Body of pancreas (tissue), 4 donors: ENCODE results near the gene MAP3K9. TPM values are rescaled to one million over a fixed set of nuclear protein-coding genes. Genes with fewer than 3 reads are reported as not detected.

Experiments
- ATAC-seq: fragments of 150-250 bp; one replicate; pipeline ENCODE4 v1.9.1; 2016
- DNase-seq, 4 donors: peaks; one replicate each; pipeline ENCODE4 v3.0.0-alpha.2; 2019
- H3K27ac ChIP-seq, 4 donors: fragments of 200-600 bp; sonication (generic); 1 replicate in 3 of 4; 2 replicates in 1 of 4; pipeline versions ENCODE4 v1.5.1 to v1.6.1; 2016 to 2019; ENCODE audit warnings: mild to moderate bottlenecking in 1 of 4, mixed read lengths in 1 of 4, moderate library complexity in 1 of 4
- H3K27me3 ChIP-seq, 2 donors: fragments of 200-600 bp; sonication (generic); one replicate each; pipeline ENCODE4 v1.6.0; 2016; ENCODE audit warnings: mild to moderate bottlenecking in 1 of 2
- H3K36me3 ChIP-seq, 2 donors: fragments of 200-600 bp; sonication (generic); replicated peaks in 1 of 2; 2 replicates each; pipeline ENCODE4 v1.5.1; 2016; ENCODE audit warnings: low read depth in 2 of 2; ENCODE audit not compliant: insufficient read depth in 1 of 2
- H3K4me1 ChIP-seq: fragments of 200-600 bp; sonication (generic); one replicate; pipeline ENCODE4 v1.6.0; 2016
- H3K4me3 ChIP-seq, 2 donors: fragments of 200-600 bp; sonication (generic); 1 replicate in 1 of 2; 2 replicates in 1 of 2; pipeline ENCODE4 v1.5.1; 2016 to 2019
- H3K9me3 ChIP-seq, 3 donors: fragments of 200-600 bp; sonication (generic); 1 replicate in 2 of 3; 2 replicates in 1 of 3; pipeline ENCODE4 v1.5.1; 2016
- POLR2A ChIP-seq, 3 donors: fragments of 450-650 bp; IDR thresholded peaks; one replicate each; pipeline ENCODE4 v1.6.1; 2016; ENCODE audit warnings: antibody characterized with exemption in 3 of 3, mild to moderate bottlenecking in 2 of 3
- WGBS, 2 donors: methylation state at CpG; one replicate each; pipeline ENCODE4 v1.1.5; 2017; 5-methylcytosine and 5-hydroxymethylcytosine counted together
- intact Hi-C: fragments of 100-400 bp; cut with DNase I; formaldehyde crosslinking; loops from one replicate; pipeline ENCODE4 v1.15.1; 2023
- total RNA-seq, 2 donors: library from RNA; depleted of rRNA; stranded (reverse); fragments of >200 nt; gene quantifications; one replicate each; pipeline ENCODE4 v1.1.0, GENCODE V29; 2016
- TF ChIP-seq, protein P1 (sequence below), 7 experiments: fragments of 450-650 bp in 4 of 7; fragments of 200-600 bp in 3 of 7; sonication (generic) in 3 of 7; IDR thresholded peaks; one replicate each; pipeline ENCODE4 v1.5.1; 2016 to 2019; ENCODE audit warnings: antibody characterized with exemption in 7 of 7

Gene MAP3K9
- total RNA-seq, 2 donors from 2014 or later, result 5.4 to 10.9 TPM

DNA sequence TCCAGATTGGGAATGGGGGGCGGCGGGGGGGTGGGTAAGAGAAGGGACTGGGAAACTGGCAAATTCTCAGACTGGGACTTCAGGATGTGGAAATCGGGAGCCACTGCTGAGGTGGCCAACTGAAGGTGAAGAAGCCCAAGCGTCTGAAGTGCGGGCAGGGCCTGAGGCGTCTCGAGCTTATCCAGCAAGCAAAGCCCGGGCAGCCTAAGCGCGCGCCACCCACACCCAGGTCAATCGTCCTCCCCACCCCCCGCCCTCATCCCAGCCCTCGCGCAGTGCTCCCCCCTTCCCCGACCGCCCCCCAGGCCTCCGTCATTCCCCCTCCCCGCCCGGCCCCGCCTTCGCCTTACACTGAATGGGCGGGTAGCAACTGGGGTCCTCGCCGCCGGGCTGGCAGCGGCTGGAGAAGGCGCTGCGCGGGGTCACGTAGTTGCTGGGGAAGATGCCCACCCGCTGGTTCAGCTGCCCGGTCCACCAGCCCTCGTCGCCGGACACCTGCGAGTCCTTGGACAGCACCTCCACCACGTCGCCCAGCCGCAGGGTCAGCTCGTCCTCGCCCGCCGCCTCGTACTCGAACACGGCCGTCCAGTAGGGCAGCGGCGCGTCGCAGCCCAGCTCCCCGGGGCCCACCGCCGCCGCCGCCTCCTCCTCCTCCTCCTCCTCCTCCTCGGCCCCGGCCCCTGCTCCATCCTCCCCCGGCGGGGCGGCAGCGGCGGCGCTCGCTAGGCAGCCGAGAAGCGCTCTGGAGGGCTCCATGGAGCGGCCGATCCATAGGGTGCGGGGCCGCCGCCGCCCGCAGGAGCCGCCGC lies 693 bp downstream of the MAP3K9 start:
- DNase-seq, result peak; percentile 28 to 46 (median 42)
- Histone ChIP-seq H3K36me3 (no peaks in the 10 kb centered on the region), H3K27me3 (no peaks in the 10 kb centered on the region), H3K4me1 (peaks cover 13% of the 10 kb centered on the region), H3K4me3 (peak overlapping the region; percentile 45 to 93), H3K27ac (peak overlapping the region; percentile 87 to 92 (median 90)), H3K9me3 (no peaks in the 10 kb centered on the region)
- intact Hi-C loops, result no loop called here
- TF ChIP-seq, protein P1, sequence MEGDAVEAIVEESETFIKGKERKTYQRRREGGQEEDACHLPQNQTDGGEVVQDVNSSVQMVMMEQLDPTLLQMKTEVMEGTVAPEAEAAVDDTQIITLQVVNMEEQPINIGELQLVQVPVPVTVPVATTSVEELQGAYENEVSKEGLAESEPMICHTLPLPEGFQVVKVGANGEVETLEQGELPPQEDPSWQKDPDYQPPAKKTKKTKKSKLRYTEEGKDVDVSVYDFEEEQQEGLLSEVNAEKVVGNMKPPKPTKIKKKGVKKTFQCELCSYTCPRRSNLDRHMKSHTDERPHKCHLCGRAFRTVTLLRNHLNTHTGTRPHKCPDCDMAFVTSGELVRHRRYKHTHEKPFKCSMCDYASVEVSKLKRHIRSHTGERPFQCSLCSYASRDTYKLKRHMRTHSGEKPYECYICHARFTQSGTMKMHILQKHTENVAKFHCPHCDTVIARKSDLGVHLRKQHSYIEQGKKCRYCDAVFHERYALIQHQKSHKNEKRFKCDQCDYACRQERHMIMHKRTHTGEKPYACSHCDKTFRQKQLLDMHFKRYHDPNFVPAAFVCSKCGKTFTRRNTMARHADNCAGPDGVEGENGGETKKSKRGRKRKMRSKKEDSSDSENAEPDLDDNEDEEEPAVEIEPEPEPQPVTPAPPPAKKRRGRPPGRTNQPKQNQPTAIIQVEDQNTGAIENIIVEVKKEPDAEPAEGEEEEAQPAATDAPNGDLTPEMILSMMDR (IDR thresholded peaks at IDR 0.05), result no peak
- TF ChIP-seq POLR2A (IDR thresholded peaks at IDR 0.05), result no peak
- peak; percentile 3 for ATAC-seq
- WGBS, 2 donors, result 0 to 1% methylated on average over 20 to 42 of the region's 77 CpGs

DNA sequence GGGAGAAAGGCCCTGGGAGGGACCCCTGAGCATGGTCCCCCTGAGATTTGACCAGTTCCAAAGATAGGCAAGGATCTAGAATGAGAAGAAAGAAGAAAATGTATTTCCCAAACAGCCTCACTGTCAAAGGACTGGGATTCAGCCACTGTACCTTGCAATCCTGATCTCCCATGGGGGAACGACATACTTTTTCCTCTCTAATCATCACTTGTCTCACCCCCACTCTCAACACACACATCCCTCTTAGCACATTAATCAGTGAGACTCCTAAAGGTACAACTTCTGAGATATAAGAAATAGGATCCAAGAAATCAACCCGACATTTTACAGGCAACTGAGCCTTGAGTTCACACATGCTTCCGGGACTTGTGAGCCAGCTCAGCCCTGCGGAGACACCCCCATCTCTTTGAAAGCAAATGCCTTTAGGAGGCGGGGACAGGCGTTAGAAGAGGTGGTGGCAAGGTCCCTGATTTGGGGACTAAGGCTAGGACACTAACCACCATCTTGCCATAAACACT lies 1.4 kb downstream of the MAP3K9 start:
- Histone ChIP-seq H3K27me3 (no peaks in the 10 kb centered on the region), H3K27ac (peak overlapping the region; percentile 87 to 92 (median 90)), H3K36me3 (no peaks in the 10 kb centered on the region), H3K9me3 (no peaks in the 10 kb centered on the region), H3K4me3 (peak overlapping the region; percentile 45 to 93), H3K4me1 (peaks cover 13% of the 10 kb centered on the region)
- WGBS, 2 donors, result 2% methylated on average over 5 to 6 of the region's 6 CpGs
- no peak for ATAC-seq
- TF ChIP-seq POLR2A (IDR thresholded peaks at IDR 0.05), result no peak
- TF ChIP-seq, protein P1 (IDR thresholded peaks at IDR 0.05), result no peak
- peak; percentile 38 to 64 (median 58) for DNase-seq
- intact Hi-C loops, result no loop called here

DNA sequence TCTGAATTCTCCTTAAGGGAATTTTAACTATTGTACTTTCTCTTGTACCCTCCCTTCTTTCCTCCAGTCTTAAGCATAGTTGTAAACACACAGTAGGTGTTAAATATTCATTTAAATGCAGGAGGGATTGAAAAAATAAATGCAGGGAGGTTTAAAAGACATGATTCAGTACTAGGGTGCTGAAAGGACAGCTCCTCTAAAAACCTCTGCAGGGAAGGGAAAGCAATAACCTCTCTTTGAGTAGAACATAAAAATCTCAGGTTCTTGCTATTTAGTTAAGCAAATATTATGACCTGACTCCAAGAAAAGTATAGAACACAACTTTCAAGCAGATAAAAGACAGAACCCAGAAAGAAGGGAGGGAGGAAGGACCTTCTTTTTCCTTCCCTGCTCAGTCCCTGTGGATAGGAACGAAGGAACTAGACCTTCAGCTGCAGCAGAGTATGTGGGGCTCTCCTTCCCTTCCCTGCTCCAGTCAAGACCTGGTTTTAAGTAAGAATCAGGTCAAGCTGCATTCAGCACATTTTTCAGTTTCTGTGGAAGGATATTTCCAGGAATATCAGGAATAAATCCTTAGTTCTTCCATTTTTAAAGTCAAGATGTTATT lies 4.7 kb downstream of the MAP3K9 start:
- DNase-seq (no peak), ATAC-seq (no peak)
- H3K9me3 ChIP-seq, result no peaks in the 10 kb centered on the region
- no peaks in the 10 kb centered on the region for H3K27me3 ChIP-seq
- intact Hi-C loops, result no loop called here
- peaks cover 8% of the 10 kb centered on the region for H3K4me1 ChIP-seq
- no peak overlapping the region for H3K4me3 ChIP-seq
- TF ChIP-seq, protein P1 (IDR thresholded peaks at IDR 0.05), result no peak
- TF ChIP-seq POLR2A (IDR thresholded peaks at IDR 0.05), result no peak
- H3K36me3 ChIP-seq, result peaks cover 0 to 8% of the 10 kb centered on the region in 2 donors
- no peak overlapping the region for H3K27ac ChIP-seq
- 80 to 91% methylated on average over 1 of the region's 1 CpG for WGBS, 2 donors

DNA sequence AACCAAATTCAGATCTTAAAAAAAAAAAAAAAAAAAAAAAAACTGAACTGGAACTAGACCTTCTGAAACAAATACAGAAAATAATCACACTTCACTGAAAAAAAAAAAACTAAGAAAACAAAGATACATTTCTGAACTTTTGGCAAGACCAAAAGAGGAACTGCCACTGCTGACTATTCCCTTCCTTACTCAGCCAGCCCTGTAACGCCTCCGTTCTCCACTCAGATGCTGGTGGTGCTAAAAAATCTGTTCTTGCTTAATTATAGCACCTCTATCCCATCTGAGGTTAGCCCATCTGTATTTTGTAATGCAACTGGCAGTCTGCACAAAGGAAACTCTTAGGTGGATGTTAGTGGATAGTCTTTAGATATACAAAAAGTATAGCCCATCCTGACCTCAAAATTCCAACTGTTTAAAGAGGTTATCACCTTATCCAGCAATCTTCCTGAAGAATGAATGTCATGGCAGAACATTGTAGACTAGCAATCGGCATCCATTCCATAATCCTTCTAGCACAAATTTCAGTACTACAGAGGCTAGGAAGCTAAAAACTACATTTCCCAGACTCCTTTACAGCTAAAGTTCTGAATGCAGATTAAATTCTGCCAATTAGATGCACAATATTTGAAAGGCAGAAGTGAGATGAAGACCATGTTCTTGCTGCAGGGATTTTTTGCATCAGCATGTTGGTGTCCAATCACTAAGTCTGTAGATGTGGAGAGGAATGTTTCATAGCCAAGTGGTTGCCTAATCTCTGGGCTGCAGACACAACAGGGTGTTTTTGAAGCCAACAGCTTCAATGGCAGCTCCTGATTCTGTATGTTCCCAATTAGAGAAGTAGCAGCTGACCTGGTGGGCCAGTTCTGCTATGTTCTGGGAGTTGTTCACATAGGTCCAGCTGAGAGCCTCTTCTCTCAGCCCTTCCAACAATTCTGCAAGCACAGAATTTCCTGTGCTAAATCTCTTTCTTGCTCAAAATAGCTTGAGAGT lies 5.7 kb downstream of the MAP3K9 start:
- intact Hi-C loops, result no loop called here
- Histone ChIP-seq H3K27ac (no peak overlapping the region), H3K36me3 (peaks cover 0 to 8% of the 10 kb centered on the region in 2 donors), H3K4me1 (peaks cover 8% of the 10 kb centered on the region), H3K27me3 (no peaks in the 10 kb centered on the region), H3K4me3 (no peak overlapping the region), H3K9me3 (no peaks in the 10 kb centered on the region)
- TF ChIP-seq, protein P1 (IDR thresholded peaks at IDR 0.05), result no peak
- WGBS, 2 donors, result 85 to 97% methylated on average over 3 of the region's 3 CpGs
- ATAC-seq (no peak), DNase-seq (no peak)
